SK-N-MC (cell line): ENCODE data around the gene SLC16A3.

Experiments
- EZH2 ChIP-seq: fragments of 200-600 bp; sonication (generic); IDR thresholded peaks from one replicate; pipeline ENCODE4 v1.6.1; 2017; ENCODE audit warnings: antibody characterized with exemption
- POLR2AphosphoS5 ChIP-seq: IDR thresholded peaks from 2 replicates; pipeline ENCODE4 v1.6.1; 2012; ENCODE audit warnings: mild to moderate bottlenecking, low read depth, low read length, borderline replicate concordance

- TF ChIP-seq EZH2 (no peak), POLR2AphosphoS5 (no peak)
Measured at GRCh38 chr17:82280537-82280936, 51.7 kb downstream of the SLC16A3 start.
